Measurements from ENCODE around the gene RECK.
"Not testable (repeated sequence)": the region's sequence is repeated elsewhere in the genome, so short reads cannot be mapped to it uniquely, and the experiment has no call there.

The RECK gene

GRCh38 chr9:36080519-36080918 is 43.8 kb downstream of the RECK start:
- Mint-ChIP-seq H3K27me3 (no peaks in the 10 kb centered on the region), H3K4me1 (no peaks in the 10 kb centered on the region), H3K4me3 (no peak overlapping the region), H3K9me3 (no peaks in the 10 kb centered on the region), H3K27ac (no peak overlapping the region)
- DNase-seq = no peak
- no peak for ATAC-seq

DNA sequence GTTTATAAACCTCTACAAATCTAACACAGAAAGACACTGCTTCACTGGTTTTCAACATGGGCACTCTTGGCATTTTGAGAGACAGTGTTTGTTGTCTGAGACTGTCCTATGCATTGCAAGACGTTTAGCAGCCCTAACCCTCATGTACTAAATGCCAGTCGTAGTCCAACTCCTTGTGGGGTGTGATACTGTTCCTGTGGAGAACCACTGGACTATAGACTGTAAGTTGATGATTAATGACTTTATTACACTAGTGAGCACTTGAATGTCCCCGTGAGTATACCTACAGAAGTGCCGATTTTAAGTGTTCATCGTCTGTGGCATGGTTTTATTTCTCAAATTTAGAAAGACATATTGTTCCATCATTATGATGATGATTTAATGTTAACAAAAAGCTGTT is 46.2 kb downstream of the RECK start:
- no peak overlapping the region for H3K4me3 Mint-ChIP-seq
- H3K4me1 Mint-ChIP-seq = no peaks in the 10 kb centered on the region
- no peak overlapping the region for H3K27ac Mint-ChIP-seq
- ATAC-seq (no peak), DNase-seq (no peak)
- H3K9me3 Mint-ChIP-seq = no peaks in the 10 kb centered on the region
- H3K27me3 Mint-ChIP-seq = no peaks in the 10 kb centered on the region

DNA sequence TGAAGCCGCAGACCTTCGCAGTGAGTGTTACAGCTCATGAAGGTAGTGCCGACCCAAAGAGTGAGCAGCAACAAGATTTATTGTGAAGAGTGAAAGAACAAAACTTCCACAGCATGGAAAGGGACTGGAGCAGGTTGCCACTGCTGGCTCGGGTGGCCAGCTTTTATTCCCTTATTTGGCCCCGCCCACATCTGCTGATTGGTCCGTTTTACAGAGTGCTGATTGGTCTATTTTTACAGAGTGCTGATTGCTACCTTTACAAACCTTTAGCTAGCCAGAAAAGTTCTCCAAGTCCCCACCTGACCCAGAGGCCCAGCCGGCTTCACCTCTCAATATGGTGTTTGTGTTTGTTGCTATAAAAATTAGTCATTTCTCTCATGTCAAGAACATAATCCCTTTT is 49.7 kb downstream of the RECK start:
- ATAC-seq = no peak
- no peak overlapping the region for H3K27ac Mint-ChIP-seq
- no peak overlapping the region for H3K4me3 Mint-ChIP-seq
- no peaks in the 10 kb centered on the region for H3K27me3 Mint-ChIP-seq
- no peak for DNase-seq
- peaks cover under 1% of the 10 kb centered on the region for H3K4me1 Mint-ChIP-seq
- peaks cover 0 to 1% of the 10 kb centered on the region in 2 donors for H3K9me3 Mint-ChIP-seq

DNA sequence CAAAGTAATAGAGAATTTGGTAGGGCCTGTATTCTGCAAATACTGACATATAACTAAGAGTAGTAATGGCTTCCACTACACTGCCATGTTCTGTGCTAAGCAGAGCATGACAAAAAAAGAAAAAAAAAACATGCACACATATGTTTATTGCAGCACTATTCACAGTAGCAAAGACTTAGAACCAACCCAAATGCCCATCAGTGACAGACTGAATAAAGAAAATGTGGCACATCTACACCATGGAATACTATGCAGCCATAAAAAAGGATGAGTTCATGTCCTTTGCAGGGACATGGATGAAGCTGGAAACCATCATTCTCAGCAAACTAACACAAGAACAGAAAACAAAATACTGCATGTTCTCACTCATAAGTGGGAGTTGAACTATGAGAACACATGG is 50.3 kb downstream of the RECK start:
- DNase-seq, H3K27ac Mint-ChIP-seq, H3K9me3 Mint-ChIP-seq, H3K4me1 Mint-ChIP-seq, H3K4me3 Mint-ChIP-seq, H3K27me3 Mint-ChIP-seq, ATAC-seq: not testable (repeated sequence)

- H3K4me3 Mint-ChIP-seq = no peak overlapping the region
These were observed 51.3 kb downstream of the RECK start for GRCh38 chr9:36088020-36088419.

GRCh38 chr9:36091026-36091953 is 54.6 kb downstream of the RECK start:
- ATAC-seq = no peak
- DNase-seq = no peak
- Mint-ChIP-seq H3K4me1 (peaks cover 22% of the 10 kb centered on the region), H3K9me3 (peaks cover 7% of the 10 kb centered on the region in 2 donors), H3K27ac (no peak overlapping the region), H3K27me3 (no peaks in the 10 kb centered on the region), H3K4me3 (no peak overlapping the region)

More at GRCh38 chr9:36088020-36088419, 51.3 kb downstream of the RECK start:
- peaks cover 16% of the 10 kb centered on the region for H3K4me1 Mint-ChIP-seq
- no peaks in the 10 kb centered on the region for H3K27me3 Mint-ChIP-seq
- H3K9me3 Mint-ChIP-seq = peaks cover 7% of the 10 kb centered on the region in 2 donors
- no peak for ATAC-seq
- no peak for DNase-seq
- no peak overlapping the region for H3K27ac Mint-ChIP-seq

DNA sequence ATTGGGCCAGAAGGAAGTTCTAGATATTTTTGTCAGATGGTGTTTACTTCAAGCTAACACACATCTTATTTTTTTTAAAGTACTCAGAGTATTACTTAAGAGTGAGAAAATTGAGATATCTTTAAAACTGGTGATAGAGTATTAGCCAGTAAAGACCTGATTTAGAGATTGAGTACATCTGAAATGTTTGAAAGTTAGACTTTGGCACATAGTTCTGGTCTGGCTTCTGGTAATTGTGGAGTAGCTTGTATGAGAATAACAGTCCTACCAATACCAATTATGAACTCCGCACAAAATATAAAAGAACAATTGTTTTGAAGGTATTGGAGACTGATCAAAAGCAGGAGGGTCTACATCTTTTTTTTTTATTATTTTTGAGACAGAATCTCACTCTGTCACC is 55.3 kb downstream of the RECK start:
- H3K4me3 Mint-ChIP-seq = no peak overlapping the region

GRCh38 chr9:36092509-36093215 is 55.9 kb downstream of the RECK start:
- H3K4me1 Mint-ChIP-seq = peaks cover 22% of the 10 kb centered on the region
- peaks cover 7% of the 10 kb centered on the region in 2 donors for H3K9me3 Mint-ChIP-seq
- peak; percentile 26 to 58 for DNase-seq
- peak overlapping the region in 1 of 2 donors; percentile 36 for H3K4me3 Mint-ChIP-seq
- peak overlapping the region in 1 of 2 donors; percentile 82 for H3K27ac Mint-ChIP-seq
- ATAC-seq = peak; percentile 98
- no peaks in the 10 kb centered on the region for H3K27me3 Mint-ChIP-seq

More for the DNA sequence above, 55.3 kb downstream of the RECK start:
- H3K27ac Mint-ChIP-seq = no peak overlapping the region
- ATAC-seq (no peak), DNase-seq (no peak)
- peaks cover 7% of the 10 kb centered on the region in 2 donors for H3K9me3 Mint-ChIP-seq
- no peaks in the 10 kb centered on the region for H3K27me3 Mint-ChIP-seq
- H3K4me1 Mint-ChIP-seq = peaks cover 22% of the 10 kb centered on the region

DNA sequence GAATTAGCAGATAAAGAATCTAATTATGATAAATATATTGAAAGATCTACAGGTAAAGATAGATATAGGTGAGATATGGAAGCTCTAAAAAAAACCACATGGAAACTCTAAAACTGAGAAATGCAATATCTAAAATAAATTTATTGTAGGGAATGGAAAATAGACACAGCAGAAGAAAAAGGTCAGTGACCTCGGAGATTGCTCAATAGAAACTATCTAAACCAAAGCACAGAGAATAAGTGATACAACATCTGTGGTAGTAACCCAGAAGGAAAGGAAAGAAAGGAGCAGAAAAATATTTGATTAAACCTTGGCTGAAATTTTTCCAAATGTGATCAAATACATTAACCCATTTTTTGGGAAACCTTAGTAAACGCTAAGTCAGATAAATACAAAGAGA is 56.7 kb downstream of the RECK start:
- Mint-ChIP-seq H3K27me3 (no peaks in the 10 kb centered on the region), H3K4me3 (no peak overlapping the region), H3K4me1 (peaks cover 22% of the 10 kb centered on the region), H3K9me3 (peaks cover 7% of the 10 kb centered on the region in 2 donors), H3K27ac (no peak overlapping the region)
- no peak for ATAC-seq
- no peak for DNase-seq

DNA sequence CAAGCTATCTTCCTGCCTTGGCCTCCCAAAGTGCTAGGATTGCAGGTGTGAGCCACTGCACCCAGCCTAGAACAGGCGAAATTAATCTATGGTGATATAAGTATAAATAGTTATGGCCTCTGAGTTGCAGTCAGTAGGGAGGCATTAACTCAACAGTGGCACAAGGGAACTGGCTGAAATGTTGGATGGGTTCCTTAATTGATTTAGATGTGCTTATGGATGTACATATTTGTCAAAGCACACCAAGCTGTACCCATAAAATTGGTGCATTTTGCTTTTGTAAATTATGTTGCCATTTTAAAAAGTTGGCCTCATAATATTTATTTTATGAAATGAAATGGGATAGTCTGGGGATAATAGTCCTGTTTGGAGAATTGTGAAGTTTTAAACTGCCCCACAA is 63.0 kb downstream of the RECK start:
- Mint-ChIP-seq H3K9me3 (no peaks in the 10 kb centered on the region), H3K27ac (no peak overlapping the region), H3K4me1 (peaks cover 9% of the 10 kb centered on the region), H3K27me3 (no peaks in the 10 kb centered on the region), H3K4me3 (no peak overlapping the region)
- ATAC-seq (no peak), DNase-seq (no peak)

DNA sequence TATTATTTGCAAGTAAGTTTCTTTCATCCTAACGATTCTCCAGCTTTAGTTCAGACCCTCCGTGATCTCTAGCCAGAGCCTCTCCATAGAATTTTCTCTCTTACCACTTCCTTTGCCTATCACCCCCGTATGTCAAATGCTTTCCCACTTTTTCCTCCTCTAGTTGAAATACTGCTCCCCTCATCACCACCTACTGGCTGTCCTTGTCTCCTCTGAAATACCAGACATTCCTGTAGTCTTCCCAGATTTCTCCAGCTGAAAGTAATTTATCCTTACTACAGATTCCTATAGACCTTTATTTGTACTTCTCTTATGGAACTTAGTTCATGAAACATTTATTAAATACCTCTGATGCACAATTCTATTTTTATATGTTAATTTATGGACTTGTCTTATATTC is 63.8 kb downstream of the RECK start:
- DNase-seq (no peak), ATAC-seq (no peak)
- no peaks in the 10 kb centered on the region for H3K9me3 Mint-ChIP-seq
- H3K27ac Mint-ChIP-seq = no peak overlapping the region
- H3K4me1 Mint-ChIP-seq = peaks cover 9% of the 10 kb centered on the region
- H3K27me3 Mint-ChIP-seq = no peaks in the 10 kb centered on the region
- H3K4me3 Mint-ChIP-seq = no peak overlapping the region

GRCh38 chr9:36101916-36102741 is 65.4 kb downstream of the RECK start:
- Mint-ChIP-seq H3K4me3 (no peak overlapping the region), H3K27ac (no peak overlapping the region), H3K4me1 (peaks cover 9% of the 10 kb centered on the region), H3K27me3 (no peaks in the 10 kb centered on the region), H3K9me3 (no peaks in the 10 kb centered on the region)
- DNase-seq = no peak
- no peak for ATAC-seq

DNA sequence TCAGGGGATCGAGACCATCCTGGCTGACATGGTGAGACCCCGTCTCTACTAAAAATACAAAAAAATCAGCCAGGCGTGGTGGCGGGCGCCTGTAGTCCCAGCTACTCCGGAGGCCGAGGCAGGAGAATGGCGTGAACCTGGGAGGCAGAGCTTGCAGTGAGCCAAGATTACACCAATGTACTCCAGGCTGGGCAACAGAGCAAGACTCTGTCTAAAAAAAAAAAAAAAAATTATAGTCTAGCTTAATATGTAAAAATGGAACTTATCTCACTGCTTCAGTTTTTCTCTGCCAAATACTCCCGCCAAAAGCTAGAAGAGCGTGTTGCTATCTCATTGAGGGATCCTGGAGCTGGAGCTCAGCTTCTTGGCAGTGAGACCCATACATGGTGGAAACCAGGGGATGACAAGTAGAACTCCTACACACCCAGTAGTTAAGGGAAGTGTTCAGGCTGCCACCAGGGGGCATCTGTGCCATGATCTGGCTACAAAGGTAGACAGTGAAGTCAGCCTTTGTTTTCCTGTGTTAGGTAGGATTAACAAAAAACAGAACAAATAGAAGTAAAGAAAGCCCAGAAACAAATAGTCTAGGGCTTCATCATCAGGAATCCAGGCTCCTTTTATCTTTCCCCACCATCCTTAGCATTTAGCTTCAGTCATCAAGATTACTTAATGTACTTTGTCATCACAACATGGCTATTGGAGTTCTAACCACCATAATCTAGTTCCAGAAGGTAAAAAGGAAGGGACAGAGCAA is 66.2 kb downstream of the RECK start:
- no peak overlapping the region for H3K4me3 Mint-ChIP-seq
- DNase-seq = peak; percentile 73 to 82
- ATAC-seq = peak; percentile 100
- no peaks in the 10 kb centered on the region for H3K9me3 Mint-ChIP-seq
- H3K27me3 Mint-ChIP-seq = no peaks in the 10 kb centered on the region
- no peak overlapping the region for H3K27ac Mint-ChIP-seq
- peaks cover 9% of the 10 kb centered on the region for H3K4me1 Mint-ChIP-seq

- peak overlapping the region in 1 of 2 donors; percentile 21 for H3K27ac Mint-ChIP-seq
- H3K27me3 Mint-ChIP-seq = no peaks in the 10 kb centered on the region
- DNase-seq (no peak), ATAC-seq (no peak)
- H3K4me3 Mint-ChIP-seq = no peak overlapping the region
- H3K4me1 Mint-ChIP-seq = peaks cover 8% of the 10 kb centered on the region
- no peaks in the 10 kb centered on the region for H3K9me3 Mint-ChIP-seq
These were observed 72.4 kb downstream of the RECK start for GRCh38 chr9:36109071-36109470.

- Mint-ChIP-seq H3K4me1 (peaks cover 8% of the 10 kb centered on the region), H3K4me3 (no peak overlapping the region), H3K9me3 (no peaks in the 10 kb centered on the region), H3K27me3 (no peaks in the 10 kb centered on the region), H3K27ac (no peak overlapping the region)
- DNase-seq (no peak), ATAC-seq (no peak)
These were observed 73.7 kb downstream of the RECK start for GRCh38 chr9:36110434-36110833.
